Measurements from ENCODE around the gene ANGPTL4.
"Not testable (repeated sequence)": the region's sequence is repeated elsewhere in the genome, so short reads cannot be mapped to it uniquely, and the experiment has no call there.

The ANGPTL4 gene

GRCh38 chr19:8342684-8343482 lies 21.1 kb upstream of the ANGPTL4 start, which contains the start of gene KANK3:
TSS of gene KANK3 (minus strand) at chr19:8343262. CDS start at chr19:8337828, 5,434 bp downstream.
- H3K4me2 ChIP-seq (ENCODE audit: low read length), result peak within 1 kb of the TSS; percentile 70
- H3K36me3 ChIP-seq (ENCODE audit: insufficient read depth, low read length), result no peaks in the 10 kb centered on the region
- no peaks in the 10 kb centered on the region for H3F3A ChIP-seq (ENCODE audit: insufficient read depth, low read length)
- H2AFZ ChIP-seq (ENCODE audit: low read length), result no peak within 1 kb of the TSS
- H3K4me1 ChIP-seq (ENCODE audit: insufficient read depth, low read length, severe bottlenecking), result peaks cover 5% of the 10 kb centered on the region
- no peaks in the 10 kb centered on the region for H4K20me1 ChIP-seq (ENCODE audit: insufficient read depth, low read length)
- no peaks in the 10 kb centered on the region for H3K9me3 ChIP-seq (ENCODE audit: low read length)
- H3K79me2 ChIP-seq (ENCODE audit: insufficient read depth, low read length), result no peaks in the 10 kb centered on the region
- no peak within 1 kb of the TSS for H3K9ac ChIP-seq (ENCODE audit: low read length)
- H3K9me2 ChIP-seq (ENCODE audit: low read depth, low read length), result no peaks in the 10 kb centered on the region
- H3K4me3 ChIP-seq (ENCODE audit: low read depth, low read length, poor library complexity, severe bottlenecking), result peak within 1 kb of the TSS; percentile 53
- TF ChIP-seq CTCF (IDR thresholded peaks at IDR 0.05; ENCODE audit: low read length), result no peak
- no peak for TF ChIP-seq EZH2 (IDR thresholded peaks at IDR 0.05; ENCODE audit: borderline replicate concordance, low read length)
- H3K27me3 ChIP-seq (ENCODE audit: insufficient read depth, low read length), result 0 out of 2 replicates have a peak, but pooled peaks cover 7% of the 10 kb centered on the region
- H3K27ac ChIP-seq (ENCODE audit: low read depth, low read length, poor library complexity, severe bottlenecking), result no peak within 1 kb of the TSS

- H3K79me2 ChIP-seq (ENCODE audit: insufficient read depth, low read length), result no peaks in the 10 kb centered on the region
- no peak overlapping the region for H3K9ac ChIP-seq (ENCODE audit: low read length)
- H3K4me1 ChIP-seq (ENCODE audit: insufficient read depth, low read length, severe bottlenecking), result peaks cover 5% of the 10 kb centered on the region
- peak overlapping the region; percentile 70; the same call in 1 of the 2 replicates for H3K4me2 ChIP-seq (ENCODE audit: low read length)
- 0 out of 2 replicates have a peak, but pooled peaks cover 7% of the 10 kb centered on the region for H3K27me3 ChIP-seq (ENCODE audit: insufficient read depth, low read length)
- no peaks in the 10 kb centered on the region for H3F3A ChIP-seq (ENCODE audit: insufficient read depth, low read length)
- no peak overlapping the region for H3K27ac ChIP-seq (ENCODE audit: low read depth, low read length, poor library complexity, severe bottlenecking)
- H3K9me2 ChIP-seq (ENCODE audit: low read depth, low read length), result no peaks in the 10 kb centered on the region
- H2AFZ ChIP-seq (ENCODE audit: low read length), result no peak overlapping the region
- no peaks in the 10 kb centered on the region for H3K9me3 ChIP-seq (ENCODE audit: low read length)
- TF ChIP-seq EZH2 (IDR thresholded peaks at IDR 0.05; ENCODE audit: borderline replicate concordance, low read length) (no peak), CTCF (IDR thresholded peaks at IDR 0.05; ENCODE audit: low read length) (no peak)
- no peaks in the 10 kb centered on the region for H4K20me1 ChIP-seq (ENCODE audit: insufficient read depth, low read length)
- H3K36me3 ChIP-seq (ENCODE audit: insufficient read depth, low read length), result no peaks in the 10 kb centered on the region
- H3K4me3 ChIP-seq (ENCODE audit: low read depth, low read length, poor library complexity, severe bottlenecking), result peak overlapping the region; percentile 53
Measured at GRCh38 chr19:8343483-8343844, 20.5 kb upstream of the ANGPTL4 start.

DNA sequence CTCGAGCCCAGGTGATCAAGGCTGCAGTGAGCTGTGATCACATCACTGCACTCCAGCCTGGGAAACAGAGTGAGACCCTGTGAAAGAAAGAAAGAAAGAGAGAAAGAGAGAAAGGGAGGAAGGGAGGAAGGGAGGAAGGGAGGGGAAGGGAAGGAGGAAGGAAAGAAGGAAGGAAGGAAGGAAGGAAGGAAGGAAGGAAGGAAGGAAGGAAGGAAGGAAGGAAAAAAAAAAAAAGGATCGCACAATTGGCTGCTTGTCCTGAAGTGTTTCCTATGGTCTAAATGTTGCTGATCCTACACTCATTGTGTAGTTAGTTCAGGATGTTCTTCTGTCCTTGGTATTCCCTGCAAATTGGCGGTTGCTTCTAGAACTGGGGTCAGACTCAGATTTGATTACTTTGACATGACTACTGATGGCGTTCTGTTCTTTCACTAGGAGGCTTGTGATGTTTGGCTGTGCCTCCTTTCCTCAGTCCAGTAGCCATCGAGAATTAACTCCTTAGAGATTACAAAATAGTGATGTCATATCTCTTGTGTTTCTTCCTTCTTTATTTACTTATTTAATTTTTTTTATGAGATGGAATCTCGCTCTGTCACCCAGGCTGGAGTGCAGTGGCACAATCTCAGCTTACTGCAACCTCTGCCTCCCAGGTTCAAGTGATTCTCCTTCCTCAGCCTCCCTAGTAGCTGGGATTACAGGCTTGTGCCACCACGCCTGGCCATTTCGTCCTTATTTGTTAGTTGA lies 14.2 kb upstream of the ANGPTL4 start:
- H3K9me3 ChIP-seq (ENCODE audit: low read length); H2AFZ ChIP-seq (ENCODE audit: low read length); H3K4me3 ChIP-seq (ENCODE audit: low read depth, low read length, poor library complexity, severe bottlenecking); H3F3A ChIP-seq (ENCODE audit: insufficient read depth, low read length); H3K4me1 ChIP-seq (ENCODE audit: insufficient read depth, low read length, severe bottlenecking); H3K36me3 ChIP-seq (ENCODE audit: insufficient read depth, low read length); H3K4me2 ChIP-seq (ENCODE audit: low read length); H3K27ac ChIP-seq (ENCODE audit: low read depth, low read length, poor library complexity, severe bottlenecking); H3K79me2 ChIP-seq (ENCODE audit: insufficient read depth, low read length); H4K20me1 ChIP-seq (ENCODE audit: insufficient read depth, low read length); H3K27me3 ChIP-seq (ENCODE audit: insufficient read depth, low read length); H3K9me2 ChIP-seq (ENCODE audit: low read depth, low read length); H3K9ac ChIP-seq (ENCODE audit: low read length): not testable (repeated sequence)
